Activated T-helper 1 cell treated with anti-CD3 and anti-CD28 coated beads, Interleukin-12 subunit alpha, Interleukin-12 subunit beta, Interleukin-2, Interleukin-4 antibody, amounts not matched to agents 30 ng/mL and 10 ng/mL and 1 ng/mL, durations not matched to agents 14 hours and 24 hours and 36 hours (primary cell): ENCODE measurements around the gene LARP4B. TPM values are rescaled to one million over a fixed set of nuclear protein-coding genes. Genes with fewer than 3 reads are reported as not detected.

Experiments used
- total RNA-seq: library from RNA; stranded (reverse); gene quantifications from 2 replicates; pipeline ENCODE4 v1.2.3, GENCODE V29; 2022

LARP4B gene
- total RNA-seq, 1 donor from 2014 or later: 174 TPM

Other genes starting within 250 kb of the LARP4B start
- gene DIP2C, start 242.0 kb downstream of the LARP4B start, total RNA-seq: 1.5 and 1.6 TPM in 2 replicates
- gene GTPBP4, start 56.7 kb upstream of the LARP4B start, total RNA-seq: 193 and 202 TPM in 2 replicates
- gene IDI2, start 94.2 kb upstream of the LARP4B start, total RNA-seq: not detected in 2 replicates
- gene IDI1, start 117.4 kb upstream of the LARP4B start, total RNA-seq: 76.0 and 78.9 TPM in 2 replicates
- gene WDR37, start 124.7 kb upstream of the LARP4B start, total RNA-seq: 19.9 and 21.1 TPM in 2 replicates